Hematopoietic multipotent progenitor cell treated with erythropoietin and hydrocortisone succinate and interleukin-3 and kit ligand, for 6 days (in vitro differentiated cells): ENCODE results near the gene SLC49A3.
"Not testable (repeated sequence)": the region's sequence is repeated elsewhere in the genome, so short reads cannot be mapped to it uniquely, and the experiment has no call there.

Experiments used
- DNase-seq: peaks from one replicate; pipeline ENCODE4 v3.0.0-alpha.2; 2015

SLC49A3 gene

DNA sequence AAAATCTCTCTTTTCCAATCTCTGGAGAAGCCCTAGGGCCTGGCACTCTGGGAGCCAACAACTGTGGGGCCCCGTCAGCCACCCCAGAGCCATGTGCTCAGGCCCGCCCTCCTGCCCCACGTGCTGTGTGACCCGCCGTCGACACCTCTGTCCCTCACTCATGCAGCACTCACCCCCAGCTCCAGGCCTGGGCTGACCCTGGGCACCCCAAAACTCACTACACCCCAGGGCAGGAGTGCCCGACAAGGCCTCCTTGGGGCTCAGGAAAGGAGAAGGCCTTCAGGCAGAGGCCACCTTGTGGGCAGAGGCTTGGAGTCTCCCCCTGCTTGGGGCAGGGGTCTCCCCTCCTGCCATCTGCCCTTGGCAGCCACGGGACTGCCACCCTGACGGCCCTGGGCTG, 8.9 kb downstream of the SLC49A3 start:
- DNase-seq = no peak

DNA sequence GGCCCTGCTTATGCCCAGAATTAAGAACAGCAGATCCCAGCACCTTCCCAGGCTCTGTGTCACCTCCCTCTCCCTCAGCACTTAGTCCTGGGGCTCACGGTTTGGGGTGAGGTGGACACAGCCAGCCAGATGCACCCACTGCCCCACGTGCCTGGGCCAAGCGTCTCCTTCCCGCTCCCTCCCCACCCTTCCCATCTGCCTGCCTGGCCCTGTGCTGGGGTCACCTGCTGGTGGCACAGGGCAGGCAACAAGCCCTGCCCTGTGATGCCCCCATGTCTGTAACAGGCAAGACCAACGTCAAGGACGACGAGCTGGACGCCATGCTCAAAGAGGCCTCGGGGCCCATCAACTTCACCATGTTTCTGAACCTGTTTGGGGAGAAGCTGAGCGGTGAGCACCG, 9.3 kb downstream of the SLC49A3 start:
- no peak for DNase-seq

DNA sequence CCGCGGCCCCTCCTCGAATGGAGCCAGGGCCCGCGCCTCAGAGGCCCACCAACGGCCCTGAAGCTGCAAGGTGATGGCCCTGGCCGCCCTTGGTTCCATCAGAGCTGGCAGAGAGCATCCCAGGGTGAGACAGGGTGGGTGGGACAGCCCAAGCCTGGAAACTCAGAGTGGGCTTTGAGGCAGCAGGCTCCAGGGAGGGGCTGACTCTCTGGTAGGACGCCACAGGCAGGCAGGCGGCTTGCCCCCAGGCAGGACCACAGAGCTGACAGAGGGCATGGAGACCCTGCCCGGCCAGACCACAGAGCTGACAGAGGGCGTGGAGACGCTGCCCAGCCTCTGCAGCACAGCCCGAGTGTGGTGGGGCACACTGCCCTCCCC, 9.9 kb downstream of the SLC49A3 start:
- DNase-seq = no peak

DNA sequence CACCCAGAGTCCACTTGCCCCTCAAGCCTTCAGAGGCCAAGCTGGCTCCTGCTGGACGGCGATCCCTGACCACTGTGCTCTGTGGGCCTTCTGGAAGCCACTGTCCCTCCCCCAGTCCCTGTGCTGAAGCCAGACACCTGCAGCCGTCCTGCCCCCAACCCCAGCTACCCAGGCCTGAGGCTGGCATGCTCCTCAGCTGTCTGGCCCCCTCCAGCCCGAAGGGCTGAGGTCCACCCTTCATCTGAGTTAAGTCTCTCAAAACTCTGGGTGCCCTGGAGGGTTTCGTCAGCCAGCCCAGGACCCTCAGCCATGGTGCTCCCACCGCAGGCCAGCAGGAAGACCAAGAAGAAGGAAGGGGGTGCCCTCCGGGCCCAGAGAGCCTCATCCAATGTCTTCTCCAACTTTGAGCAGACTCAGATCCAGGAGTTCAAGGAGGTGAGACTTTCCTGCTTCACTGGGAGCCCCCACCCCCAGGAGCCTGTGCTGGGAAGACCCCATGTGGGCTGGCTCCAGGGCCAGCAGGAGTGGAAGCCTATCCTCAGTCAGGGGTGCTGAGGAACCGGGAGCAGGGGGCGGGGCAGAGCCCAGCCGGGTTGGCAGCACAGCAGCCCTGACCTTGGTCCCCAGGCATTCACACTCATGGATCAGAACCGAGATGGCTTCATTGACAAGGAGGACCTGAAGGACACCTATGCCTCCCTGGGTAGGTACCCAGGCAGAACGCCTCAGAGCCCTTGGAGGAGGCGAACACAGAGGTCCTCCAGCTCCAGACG, 10.4 kb downstream of the SLC49A3 start:
- DNase-seq = no peak

DNA sequence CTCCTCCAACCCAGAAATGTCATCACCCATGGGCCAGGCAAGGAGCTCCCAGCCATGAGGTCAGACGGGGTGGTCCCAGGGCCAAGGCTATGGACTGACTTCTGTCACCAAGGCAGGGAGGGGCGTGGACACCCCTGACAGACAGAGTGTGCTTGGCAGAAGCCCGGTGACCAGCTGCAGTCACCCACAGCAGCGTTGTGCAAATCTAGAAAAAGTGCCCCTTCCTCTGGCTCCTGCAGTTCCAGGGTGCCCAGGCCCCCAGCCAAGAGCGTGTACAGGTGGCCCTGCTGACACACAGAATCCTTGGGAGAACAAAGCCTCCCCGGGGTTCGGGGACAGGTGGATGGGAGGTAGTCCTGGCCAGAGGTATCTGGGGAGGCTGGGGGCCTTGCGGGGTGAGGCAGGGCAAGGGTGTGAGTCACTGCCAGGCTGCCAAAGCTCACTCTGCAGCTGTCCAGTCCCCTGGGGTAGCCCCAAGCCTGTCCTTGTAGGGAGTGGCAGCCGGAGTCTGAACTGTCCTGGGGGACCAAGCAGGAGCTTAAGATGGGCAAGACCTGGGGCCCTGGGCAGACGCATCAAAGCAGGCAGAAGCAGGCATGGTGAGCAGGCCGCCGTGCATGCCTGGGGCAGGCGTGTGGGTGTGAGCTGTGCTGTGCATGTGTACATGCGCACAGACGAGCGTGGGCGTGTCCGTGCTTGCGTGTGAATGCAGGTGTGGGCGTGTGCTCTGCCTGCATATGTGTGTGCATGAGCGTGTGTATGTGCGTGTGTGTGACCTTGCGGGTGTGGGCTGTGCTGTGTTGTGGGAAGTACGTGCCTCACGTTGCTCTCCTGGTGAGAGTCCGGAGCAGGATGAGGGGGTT, 11.3 kb downstream of the SLC49A3 start:
- no peak for DNase-seq

DNA sequence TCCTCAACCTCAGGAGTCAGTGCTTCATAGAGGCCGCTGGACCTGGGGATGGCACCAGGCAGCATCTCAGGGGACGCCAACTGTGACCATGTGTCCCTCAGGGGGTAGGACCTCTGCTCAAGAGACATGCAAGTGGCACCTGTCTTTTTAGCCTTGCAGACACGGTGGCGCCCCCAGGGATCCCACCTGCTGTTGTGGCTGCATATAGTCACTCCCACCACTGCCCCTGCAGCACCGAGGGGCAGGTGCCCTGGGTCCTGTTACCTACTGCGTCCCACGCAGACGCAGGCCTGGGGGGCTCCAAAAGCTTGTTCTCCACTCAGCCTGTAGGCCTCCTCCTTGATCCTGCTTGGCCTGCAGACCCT, 12.1 kb downstream of the SLC49A3 start:
- DNase-seq = no peak

DNA sequence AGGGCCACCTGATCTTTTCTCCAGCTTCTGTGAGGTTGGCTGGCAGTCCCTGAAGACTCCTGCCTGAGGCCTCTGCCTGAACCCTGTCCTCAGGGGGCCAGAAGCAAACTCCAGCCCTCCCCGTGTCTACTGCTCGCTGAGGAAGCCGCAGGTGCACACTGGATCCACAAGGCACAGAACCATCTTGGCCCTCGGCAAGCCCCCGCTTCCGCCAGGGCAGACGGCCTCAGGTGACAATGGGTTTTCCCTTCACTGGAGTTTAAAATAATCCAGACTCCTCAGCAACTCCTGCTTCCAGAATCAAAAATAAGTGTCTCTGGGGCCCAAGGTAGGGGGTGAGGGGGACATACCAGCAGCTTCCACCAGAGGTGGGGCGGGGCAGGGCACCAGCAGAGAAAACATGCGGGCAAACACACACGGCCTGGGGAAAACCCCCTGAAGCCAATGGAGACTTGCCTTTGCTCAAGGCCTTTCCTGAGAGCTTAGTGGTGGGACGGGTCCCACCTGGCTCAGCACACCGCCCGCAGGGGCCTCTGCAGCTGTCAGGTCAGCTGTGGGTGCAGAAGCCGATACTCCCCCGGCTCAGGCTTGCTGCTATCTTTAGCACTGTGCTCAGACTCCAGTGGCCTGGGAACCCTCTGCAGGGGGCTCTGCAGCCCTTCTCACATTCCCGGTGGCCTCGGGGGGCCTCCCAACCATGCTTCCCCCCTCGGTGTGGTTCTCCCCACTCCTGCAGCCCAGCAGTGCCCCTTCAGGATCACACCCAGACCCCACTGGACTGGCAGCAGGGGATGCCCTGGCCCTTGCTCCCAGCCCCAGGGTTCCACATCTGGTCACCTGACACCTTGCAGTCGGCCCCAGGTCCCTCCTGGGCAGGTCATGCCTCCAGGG, 12.7 kb downstream of the SLC49A3 start:
- no peak for DNase-seq

DNA sequence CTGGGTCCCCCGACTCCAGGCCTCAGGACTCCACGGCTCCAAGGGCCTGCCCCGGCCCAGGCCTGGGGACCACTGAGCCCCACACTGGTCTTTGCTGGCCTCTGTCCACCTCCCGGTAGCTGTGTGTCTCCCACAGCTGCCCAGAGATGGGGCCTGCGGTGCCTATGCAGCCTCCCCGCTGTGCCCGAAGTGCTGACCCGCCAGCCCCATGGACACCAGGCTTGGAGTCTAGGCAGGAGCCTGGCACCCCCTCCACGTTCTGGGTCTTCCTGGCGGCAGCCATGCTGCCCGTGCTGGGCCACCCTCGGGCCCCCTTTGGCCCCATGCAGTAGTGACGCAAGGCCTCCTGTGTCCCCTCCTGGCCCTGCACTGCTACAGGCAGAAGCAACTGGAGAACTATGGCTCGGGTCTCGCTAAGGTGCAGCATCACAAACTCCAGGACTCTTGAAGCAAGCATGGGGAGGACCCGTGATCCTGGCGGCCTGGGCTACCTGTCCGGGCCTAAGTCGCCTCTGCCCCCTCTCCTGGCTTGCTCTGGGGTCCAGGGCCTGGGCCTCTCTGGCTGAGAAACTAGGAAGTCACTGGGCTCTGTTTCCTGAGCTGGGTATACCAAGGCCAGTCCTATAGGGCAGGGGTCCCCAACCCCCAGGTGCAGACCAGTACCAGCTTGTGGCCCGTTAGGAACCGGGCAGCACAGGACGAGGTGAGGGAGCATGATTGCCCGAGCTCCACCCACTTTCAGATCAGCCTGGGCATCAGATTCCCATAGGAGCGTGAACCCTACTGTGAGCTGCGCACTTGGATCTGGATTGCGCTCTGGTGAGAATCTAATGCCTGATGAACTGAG, 13.7 kb downstream of the SLC49A3 start:
- peak; percentile 43 for DNase-seq

DNA sequence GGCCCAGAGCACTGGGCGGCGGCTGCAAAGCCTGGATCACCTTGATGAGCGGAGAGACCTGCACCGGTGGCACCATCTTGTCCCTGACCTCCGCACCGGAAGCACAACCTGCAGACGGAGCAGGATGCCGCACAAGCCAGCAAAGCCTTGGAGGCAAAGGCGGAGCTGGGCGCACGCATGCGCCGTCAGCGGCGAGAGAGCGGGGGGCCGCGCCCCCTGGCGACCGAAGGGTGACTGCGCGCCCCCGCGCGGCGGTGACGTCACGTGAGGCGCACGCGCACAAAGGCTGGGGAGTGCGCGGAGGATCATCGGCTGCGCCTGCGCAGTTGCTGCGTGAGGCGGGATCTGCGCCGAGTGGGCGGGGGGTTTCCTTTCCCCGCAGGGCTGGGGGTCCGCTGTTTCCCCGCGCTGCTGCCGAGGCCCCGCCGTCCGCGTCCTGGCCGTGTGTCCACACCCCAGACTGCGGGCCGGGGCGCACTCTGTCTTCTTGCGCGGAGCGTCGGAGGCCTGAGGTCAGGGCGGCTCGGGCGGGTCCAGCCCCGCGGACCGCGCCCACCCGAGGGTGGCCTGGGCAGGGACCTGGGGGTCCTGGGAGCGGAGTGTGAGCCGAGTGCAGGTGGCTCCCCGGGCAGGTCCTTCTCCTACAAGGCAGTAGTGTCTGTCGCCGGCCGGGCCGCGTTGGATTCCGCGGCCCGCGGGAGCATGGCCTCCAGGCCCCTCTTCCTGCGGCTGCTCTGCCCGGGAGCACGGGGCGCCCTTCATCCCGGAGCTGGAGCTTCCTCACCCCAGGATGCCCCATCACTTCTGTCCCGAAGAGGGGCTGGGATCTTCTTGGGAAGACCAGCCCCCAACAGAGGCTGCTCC, 14.5 kb downstream of the SLC49A3 start, which contains the start of the genes ATP5ME and MYL5:
ATP5ME (minus strand) TSS at position 105 of the 864 bp plus-strand sequence; CDS start at position 76, 29 bp downstream.
MYL5 (plus strand) TSS at position 371 of the 864 bp plus-strand sequence. CDS start 3,485 bp downstream, outside the sequence.
- DNase-seq = peak; percentile 98

DNA sequence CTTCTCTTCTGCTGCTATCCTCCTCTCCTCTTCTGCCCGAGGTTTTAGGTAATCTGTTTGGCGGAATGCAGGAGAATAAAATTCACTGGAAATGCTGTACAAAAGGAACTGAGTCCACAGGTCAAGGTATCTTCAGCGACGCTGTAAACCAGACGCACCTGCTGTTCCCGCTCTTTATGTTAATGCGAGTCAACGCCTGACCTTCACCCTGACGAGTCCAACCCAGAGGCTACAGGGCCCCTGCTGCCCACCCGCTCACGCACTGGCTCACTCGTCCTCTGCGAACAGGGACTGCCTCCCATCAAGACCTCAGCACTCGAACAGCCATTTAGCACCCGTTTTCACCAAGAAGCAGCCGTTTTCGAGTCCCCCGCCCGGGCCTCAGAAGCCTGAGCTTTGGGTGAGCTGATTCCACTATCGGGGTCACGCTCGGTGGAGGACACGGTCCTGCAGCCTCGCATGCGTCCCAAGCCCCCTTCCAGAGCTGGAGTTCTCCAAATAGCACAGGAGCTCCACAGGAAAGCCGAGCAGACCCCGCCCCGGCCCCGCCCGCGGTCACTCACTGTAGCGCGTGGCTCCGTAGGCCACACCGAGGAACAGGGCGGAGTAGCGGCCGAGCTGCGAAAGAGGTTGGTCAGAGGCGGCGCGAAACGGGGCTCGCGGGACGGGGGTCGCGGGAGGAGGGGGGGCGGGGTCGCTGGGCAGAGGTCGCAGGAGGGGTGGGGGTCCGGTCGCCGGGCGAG, 15.4 kb downstream of the SLC49A3 start:
- DNase-seq = peak; percentile 62

DNA sequence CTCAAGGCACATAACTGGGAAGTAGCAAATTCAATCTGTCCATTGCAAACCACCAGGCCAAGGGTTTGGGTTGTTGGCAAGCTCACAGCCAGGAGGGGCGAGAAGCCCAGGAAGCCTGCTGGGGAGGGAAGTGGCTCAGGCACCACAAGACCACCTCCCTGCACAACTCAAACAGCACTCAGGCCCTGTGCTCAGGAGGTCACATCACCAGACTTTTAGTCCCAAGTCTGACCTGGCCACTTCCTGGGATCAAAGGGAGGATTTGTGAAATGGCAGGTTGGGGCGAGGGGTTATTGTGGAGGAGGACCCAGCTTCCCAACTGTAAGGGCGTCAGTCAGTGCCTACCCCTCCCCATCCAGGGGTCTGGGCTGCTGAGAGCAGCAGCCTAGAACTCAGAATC, 17.2 kb downstream of the SLC49A3 start:
- no peak for DNase-seq

DNA sequence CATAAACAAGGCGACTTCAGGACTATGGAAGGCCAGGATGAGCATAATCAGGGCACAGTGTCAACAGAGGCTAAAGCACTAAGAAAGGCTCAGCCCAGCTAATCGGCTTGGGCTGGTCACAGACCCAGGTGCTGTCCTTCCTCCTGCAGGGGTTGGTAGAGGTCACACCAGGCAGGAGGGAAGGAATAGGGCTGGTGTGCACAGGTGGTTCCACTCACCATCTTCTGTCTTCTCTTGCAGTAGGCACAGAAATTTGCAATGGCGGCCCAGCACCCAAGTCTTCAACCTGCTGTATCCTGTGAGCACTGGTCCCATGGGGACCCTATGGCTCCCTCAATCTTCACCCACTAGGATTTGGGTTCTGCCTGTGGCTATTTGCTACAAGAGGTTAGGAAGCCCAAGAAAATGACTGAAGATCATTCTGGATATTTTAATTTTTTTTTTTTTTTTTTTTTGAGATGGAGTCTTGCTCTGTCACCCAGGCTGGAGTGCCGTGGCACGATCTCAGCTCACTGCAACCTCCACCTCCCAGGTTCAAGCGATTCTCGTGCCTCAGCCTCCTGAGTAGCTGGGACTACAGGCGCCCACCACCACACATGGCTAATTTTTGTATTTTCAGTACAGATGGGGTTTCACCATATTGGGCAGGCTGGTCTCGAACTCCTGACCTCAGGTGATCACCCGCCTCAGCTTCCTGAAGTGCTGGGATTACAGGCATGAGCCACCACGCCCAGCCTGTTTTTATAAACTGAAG, 19.0 kb downstream of the SLC49A3 start:
- DNase-seq = not testable (repeated sequence)

DNA sequence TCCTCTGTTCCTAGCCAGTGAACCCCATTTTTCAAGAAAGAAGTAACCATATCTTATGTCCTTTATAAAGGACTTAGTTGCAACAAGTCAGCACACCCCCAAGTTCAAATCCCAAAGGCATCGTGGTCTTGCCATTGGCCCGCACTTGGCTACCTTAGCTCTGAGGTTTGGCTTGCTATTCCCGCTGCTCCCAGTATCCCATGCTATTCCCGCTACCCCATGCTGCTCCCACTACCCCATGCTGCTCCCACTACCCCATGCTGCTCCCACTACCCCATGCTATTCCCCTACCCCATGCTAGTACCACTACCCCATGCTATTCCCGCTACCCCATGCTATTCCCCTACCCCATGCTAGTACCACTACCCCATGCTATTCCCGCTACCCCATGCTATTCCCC, 20.7 kb downstream of the SLC49A3 start:
- not testable (repeated sequence) for DNase-seq

DNA sequence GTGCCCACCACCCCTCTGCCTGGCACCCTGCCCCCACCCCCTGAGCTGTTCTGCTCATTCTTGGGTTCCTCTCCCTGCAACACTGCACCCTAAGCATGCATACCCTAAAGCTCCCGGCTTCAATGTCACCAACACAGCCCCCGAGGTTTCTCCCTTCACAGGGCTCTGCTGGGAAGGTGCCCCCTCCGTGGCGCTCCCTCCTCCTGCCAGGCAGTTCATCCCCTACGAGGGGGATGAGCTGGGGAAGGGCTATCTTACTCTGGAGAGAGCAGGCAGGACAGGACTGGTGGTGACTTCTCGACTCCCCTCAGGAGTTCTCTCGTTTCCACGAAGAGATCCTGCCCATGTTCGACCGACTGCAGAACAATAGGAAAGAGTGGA, 21.4 kb downstream of the SLC49A3 start:
- no peak for DNase-seq

DNA sequence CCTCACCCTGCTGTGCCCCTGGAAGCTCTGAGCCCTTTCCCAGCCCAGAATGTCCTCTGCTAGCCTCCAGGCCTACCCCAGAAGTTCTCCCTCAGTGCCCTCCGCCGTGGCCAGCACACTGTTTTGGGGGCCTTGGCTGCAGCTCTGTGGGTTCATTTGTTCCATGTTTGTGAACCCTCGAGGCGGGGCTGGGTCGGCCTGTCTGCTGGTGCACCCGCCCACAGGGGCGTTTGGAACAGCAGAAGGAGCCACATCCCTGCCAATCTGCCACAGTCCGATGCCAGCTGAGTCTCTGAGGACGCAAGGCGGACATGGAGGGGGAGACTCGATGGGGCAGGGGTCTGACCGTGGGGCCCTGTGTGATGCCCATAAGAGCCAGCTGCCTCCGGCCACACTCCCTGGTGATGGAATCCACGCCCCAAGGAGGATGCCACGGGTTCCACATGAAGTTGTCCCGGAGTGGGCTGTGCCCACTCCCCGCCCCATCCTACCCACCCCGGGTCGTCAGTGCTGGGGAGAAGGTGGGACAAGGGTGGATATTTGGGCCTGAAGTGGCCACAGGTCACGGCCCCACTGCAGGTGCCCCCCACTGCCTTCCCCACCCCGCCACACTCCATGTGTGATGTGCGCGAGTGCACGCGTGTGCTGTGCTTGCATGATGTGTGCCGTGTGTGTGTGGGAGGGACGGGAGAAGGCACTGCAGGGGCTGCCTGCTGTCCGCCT, 22.0 kb downstream of the SLC49A3 start:
- no peak for DNase-seq

DNA sequence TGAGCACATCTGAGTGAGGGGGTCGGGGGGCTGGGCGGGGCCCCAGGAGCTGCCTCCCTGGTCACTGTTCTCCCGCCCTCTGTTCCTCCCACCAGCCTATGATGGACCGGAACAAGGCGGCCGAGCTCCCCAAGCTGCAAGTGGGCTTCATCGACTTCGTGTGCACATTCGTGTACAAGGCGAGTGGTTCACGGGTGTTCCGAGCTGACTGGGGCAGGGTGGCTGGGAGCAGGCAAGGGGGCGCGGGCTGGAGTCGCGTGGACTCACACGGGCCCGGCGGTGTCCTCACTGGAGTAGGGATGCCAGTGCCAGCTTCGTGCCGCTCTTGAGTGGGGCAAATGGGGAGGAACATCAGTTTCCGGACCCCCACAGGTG, 22.5 kb downstream of the SLC49A3 start:
- no peak for DNase-seq

DNA sequence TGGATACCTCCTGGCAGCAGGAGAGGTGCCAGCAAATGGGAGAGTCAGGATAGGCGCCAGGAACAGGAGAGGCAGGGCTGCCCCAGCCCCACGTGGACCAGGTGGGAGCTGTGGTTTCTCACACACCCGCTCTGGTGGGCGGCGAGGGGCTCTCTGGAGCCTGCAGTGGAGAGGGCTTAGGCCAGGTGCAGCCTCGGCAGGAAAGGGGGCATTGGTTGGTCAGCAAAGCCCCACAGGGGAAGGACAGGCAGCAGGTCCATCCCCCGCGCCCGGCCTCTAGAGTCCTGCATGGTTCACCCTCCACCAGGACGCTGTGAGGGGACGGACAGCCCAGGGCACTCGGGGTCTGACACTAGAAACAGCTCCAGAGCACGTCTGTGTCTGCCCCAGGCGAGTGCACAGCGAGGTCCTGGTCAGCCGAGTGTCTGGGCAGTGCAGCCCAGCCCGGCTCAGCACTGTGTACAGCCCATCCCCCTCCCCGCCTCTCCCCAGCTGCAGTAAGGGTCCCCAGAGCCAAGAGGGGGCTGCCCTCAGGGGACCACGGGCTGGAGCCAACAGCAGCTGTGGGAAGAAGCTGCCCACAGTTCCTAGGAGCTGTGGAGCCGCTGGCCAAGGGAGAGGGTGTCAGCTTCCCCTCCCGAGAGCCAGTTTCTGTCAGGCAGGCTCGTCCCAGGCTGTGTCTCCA, 23.1 kb downstream of the SLC49A3 start:
- no peak for DNase-seq

DNA sequence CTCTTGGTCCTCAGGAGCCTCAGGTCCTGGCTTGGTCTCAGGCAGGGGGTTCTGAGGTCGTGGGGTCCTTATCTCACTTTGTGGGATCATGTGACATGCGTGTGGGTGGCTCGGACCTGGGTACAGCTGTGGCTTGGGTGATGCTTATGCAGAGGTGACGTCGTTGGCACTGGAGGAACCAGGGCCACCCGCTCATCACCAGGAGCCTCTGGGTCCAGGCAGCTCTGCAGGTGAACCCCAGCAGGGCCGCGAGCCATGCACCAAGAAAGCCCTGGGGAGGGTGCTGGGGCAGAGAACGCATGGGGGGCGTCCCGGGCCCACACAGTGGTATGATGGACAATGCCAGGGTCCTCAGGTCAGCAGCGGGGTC, 23.6 kb downstream of the SLC49A3 start:
- no peak for DNase-seq
